CD14-positive monocyte (primary cell): ENCODE measurements around the gene CHD6. TPM values are rescaled to one million over a fixed set of nuclear protein-coding genes. Genes with fewer than 3 reads are reported as not detected.

ENCODE experiments used
- DNase-seq, 3 donors: peaks; one replicate each; pipeline ENCODE4 v3.0.0-alpha.2; 2011 to 2022
- H2AFZ ChIP-seq: 2 replicates; pipeline ENCODE4 v1.6.0; 2012; ENCODE audit warnings: mild to moderate bottlenecking, low read depth, low read length, inconsistent platforms; ENCODE audit not compliant: insufficient read depth, poor library complexity, severe bottlenecking
- H3K27ac ChIP-seq, 2 donors: 1 replicate in 1 of 2; 2 replicates in 1 of 2; pipeline ENCODE4 v1.5.1; 2012 to 2013; ENCODE audit warnings: low read length in 2 of 2, control low read depth in 1 of 2, inconsistent platforms in 1 of 2, low read depth in 1 of 2, mild to moderate bottlenecking in 1 of 2
- H3K27me3 ChIP-seq, 2 donors: one replicate each; pipeline versions ENCODE4 v1.6.0 to v1.6.1; 2011 to 2013; ENCODE audit warnings: low read length in 2 of 2; ENCODE audit not compliant: control insufficient read depth in 2 of 2, insufficient read depth in 2 of 2
- H3K36me3 ChIP-seq, 2 donors: replicated peaks in 1 of 2; 1 replicate in 1 of 2; 2 replicates in 1 of 2; pipeline versions ENCODE4 v1.5.1 to v1.6.1; 2012 to 2013; ENCODE audit warnings: low read length in 2 of 2, control low read depth in 1 of 2, inconsistent platforms in 1 of 2, mild to moderate bottlenecking in 1 of 2; ENCODE audit not compliant: insufficient read depth in 2 of 2, control insufficient read depth in 1 of 2
- H3K4me1 ChIP-seq, 2 donors: 1 replicate in 1 of 2; 2 replicates in 1 of 2; pipeline versions ENCODE4 v1.5.1 to v1.6.1; 2012 to 2013; ENCODE audit warnings: low read length in 2 of 2, control low read depth in 1 of 2, inconsistent platforms in 1 of 2, mild to moderate bottlenecking in 1 of 2, moderate library complexity in 1 of 2; ENCODE audit not compliant: insufficient read depth in 2 of 2, control insufficient read depth in 1 of 2
- H3K4me2 ChIP-seq: replicated peaks from 2 replicates; pipeline ENCODE3; 2012; ENCODE audit warnings: low read length, moderate library complexity, mild to moderate bottlenecking; ENCODE audit not compliant: poor library complexity, severe bottlenecking; ENCODE audit errors: extremely low read depth
- H3K4me3 ChIP-seq, 3 experiments: fragments of 200-600 bp in 1 of 3; sonication (generic) in 1 of 3; replicated peaks in 1 of 3; 1 replicate in 2 of 3; 2 replicates in 1 of 3; pipeline ENCODE4 v1.5.1; 2011 to 2013; ENCODE audit warnings: low read length in 3 of 3, mild to moderate bottlenecking in 3 of 3, control low read depth in 2 of 3, low read depth in 2 of 3, inconsistent platforms in 1 of 3, moderate library complexity in 1 of 3
- H3K79me2 ChIP-seq: 2 replicates; pipeline ENCODE4 v1.6.0; 2012; ENCODE audit warnings: mild to moderate bottlenecking, control low read depth, inconsistent platforms, low read length, moderate library complexity; ENCODE audit not compliant: insufficient read depth
- H3K9ac ChIP-seq: 2 replicates; pipeline ENCODE4 v1.6.0; 2017; ENCODE audit warnings: low read length, mild to moderate bottlenecking; ENCODE audit not compliant: insufficient read depth, poor library complexity, severe bottlenecking
- H3K9me3 ChIP-seq, 2 donors: replicated peaks in 1 of 2; 1 replicate in 1 of 2; 2 replicates in 1 of 2; pipeline versions ENCODE4 v1.5.1 to v1.6.1; 2012 to 2013; ENCODE audit warnings: low read length in 2 of 2, control low read depth in 1 of 2; ENCODE audit not compliant: control insufficient read depth in 1 of 2, insufficient read depth in 1 of 2
- H4K20me1 ChIP-seq: 2 replicates; pipeline ENCODE4 v1.6.0; 2012; ENCODE audit warnings: mild to moderate bottlenecking, low read length, control low read depth, moderate library complexity; ENCODE audit not compliant: insufficient read depth
- H3K27ac Mint-ChIP-seq, 7 donors: one replicate each; pipeline ENCODE4 v1.8.0; 2020; ENCODE audit warnings: mild to moderate bottlenecking in 7 of 7, mixed read lengths in 7 of 7, moderate library complexity in 6 of 7, inconsistent platforms in 2 of 7
- H3K27me3 Mint-ChIP-seq, 3 donors: one replicate each; pipeline ENCODE4 v1.8.0; 2021 to 2022; ENCODE audit warnings: low read depth in 3 of 3, mild to moderate bottlenecking in 3 of 3, mixed read lengths in 3 of 3, moderate library complexity in 3 of 3, inconsistent platforms in 1 of 3
- H3K36me3 Mint-ChIP-seq, 2 donors: one replicate each; pipeline ENCODE4 v1.8.0; 2020; ENCODE audit warnings: mixed read lengths in 2 of 2, inconsistent platforms in 1 of 2, mild to moderate bottlenecking in 1 of 2
- H3K4me1 Mint-ChIP-seq: one replicate; pipeline ENCODE4 v1.8.0; 2020; ENCODE audit warnings: mild to moderate bottlenecking, mixed read lengths
- H3K4me3 Mint-ChIP-seq, 2 donors: one replicate each; pipeline ENCODE4 v1.8.0; 2020; ENCODE audit warnings: mild to moderate bottlenecking in 2 of 2, mixed read lengths in 2 of 2, moderate library complexity in 1 of 2
- H3K9me3 Mint-ChIP-seq, 7 donors: one replicate each; pipeline ENCODE4 v1.8.0; 2020 to 2022; ENCODE audit warnings: mixed read lengths in 7 of 7, mild to moderate bottlenecking in 6 of 7, moderate library complexity in 6 of 7, inconsistent platforms in 2 of 7
- WGBS: methylation state at CpG from one replicate; pipeline ENCODE4 v1.1.5; 2013; ENCODE audit warnings: missing lambda C conversion rate; ENCODE audit not compliant: insufficient coverage; 5-methylcytosine and 5-hydroxymethylcytosine counted together
- intact Hi-C, 2 donors: fragments of 100-400 bp; cut with micrococcal nuclease; formaldehyde crosslinking; loops; one replicate each; pipeline versions ENCODE4 v1.15.0 to v1.15.1; 2023
- polyA plus RNA-seq, 3 donors: library from polyadenylated mRNA; depleted of rRNA in 1 of 3; unstranded in 2 of 3; stranded (reverse) in 1 of 3; fragments of 300-500 nt in 2 of 3; fragments of >200 nt in 1 of 3; fragmentation: Illumina TruSeq in 2 of 3; gene quantifications; 1 replicate in 2 of 3; 2 replicates in 1 of 3; pipeline ENCODE4 v1.2.3, GENCODE V29; 2012 to 2021
- TF ChIP-seq, protein P1 (sequence below): fragments of 200-600 bp; IDR thresholded peaks from one replicate; pipeline ENCODE4 v1.8.0; 2022; ENCODE audit warnings: antibody characterized with exemption, mild to moderate bottlenecking

The CHD6 gene
- polyA plus RNA-seq, 3 donors: 12.9 to 19.6 (median 13.0) TPM

DNA sequence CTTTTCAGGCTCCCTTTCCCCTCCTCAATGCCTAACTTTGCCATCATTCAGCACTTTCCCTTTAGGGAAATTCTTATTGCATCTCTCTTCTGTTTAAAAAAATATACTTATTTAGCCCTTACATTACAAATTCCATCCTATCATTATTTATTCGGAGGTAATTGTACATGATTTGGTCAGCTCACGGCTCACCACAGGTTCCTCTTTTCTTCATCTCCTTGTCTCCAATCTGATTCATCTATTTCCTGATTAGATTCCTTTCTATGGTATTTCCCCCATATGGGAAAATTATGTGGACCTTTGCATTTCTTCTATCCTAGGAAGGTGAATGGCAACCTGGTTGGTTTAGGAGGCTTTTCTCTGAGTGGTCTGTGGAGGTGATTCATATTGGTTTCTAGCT, 238.6 kb downstream of the CHD6 start:
- Histone ChIP-seq H3K4me2 (no peak overlapping the region), H3K27ac (no peak overlapping the region), H3K4me1 (peaks cover 19 to 20% of the 10 kb centered on the region in 2 donors), H3K9me3 (no peaks in the 10 kb centered on the region), H4K20me1 (no peaks in the 10 kb centered on the region), H3K4me3 (no peak overlapping the region), H3K27me3 (peaks cover 0 to 16% of the 10 kb centered on the region in 2 donors), H3K9ac (no peak overlapping the region), H3K79me2 (no peaks in the 10 kb centered on the region), H3K36me3 (no peaks in the 10 kb centered on the region), H2AFZ (no peak overlapping the region)
- TF ChIP-seq, protein P1, sequence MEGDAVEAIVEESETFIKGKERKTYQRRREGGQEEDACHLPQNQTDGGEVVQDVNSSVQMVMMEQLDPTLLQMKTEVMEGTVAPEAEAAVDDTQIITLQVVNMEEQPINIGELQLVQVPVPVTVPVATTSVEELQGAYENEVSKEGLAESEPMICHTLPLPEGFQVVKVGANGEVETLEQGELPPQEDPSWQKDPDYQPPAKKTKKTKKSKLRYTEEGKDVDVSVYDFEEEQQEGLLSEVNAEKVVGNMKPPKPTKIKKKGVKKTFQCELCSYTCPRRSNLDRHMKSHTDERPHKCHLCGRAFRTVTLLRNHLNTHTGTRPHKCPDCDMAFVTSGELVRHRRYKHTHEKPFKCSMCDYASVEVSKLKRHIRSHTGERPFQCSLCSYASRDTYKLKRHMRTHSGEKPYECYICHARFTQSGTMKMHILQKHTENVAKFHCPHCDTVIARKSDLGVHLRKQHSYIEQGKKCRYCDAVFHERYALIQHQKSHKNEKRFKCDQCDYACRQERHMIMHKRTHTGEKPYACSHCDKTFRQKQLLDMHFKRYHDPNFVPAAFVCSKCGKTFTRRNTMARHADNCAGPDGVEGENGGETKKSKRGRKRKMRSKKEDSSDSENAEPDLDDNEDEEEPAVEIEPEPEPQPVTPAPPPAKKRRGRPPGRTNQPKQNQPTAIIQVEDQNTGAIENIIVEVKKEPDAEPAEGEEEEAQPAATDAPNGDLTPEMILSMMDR: no peak
- no CpG with 5 or more reads among the region's 2 CpGs for WGBS
- H3K4me3 Mint-ChIP-seq: peak overlapping the region in 1 of 2 donors; percentile 21
- DNase-seq: peak in 2 of 3 donors; percentile 13 to 24
- intact Hi-C loops: no loop called here
- peaks cover 25% of the 10 kb centered on the region for H3K4me1 Mint-ChIP-seq
- no peak overlapping the region for H3K27ac Mint-ChIP-seq
- H3K36me3 Mint-ChIP-seq: no peaks in the 10 kb centered on the region
- H3K9me3 Mint-ChIP-seq: peaks cover 0 to 6% (median 2%) of the 10 kb centered on the region in 7 donors
- H3K27me3 Mint-ChIP-seq: peaks cover 38 to 54% (median 45%) of the 10 kb centered on the region in 3 donors

DNA sequence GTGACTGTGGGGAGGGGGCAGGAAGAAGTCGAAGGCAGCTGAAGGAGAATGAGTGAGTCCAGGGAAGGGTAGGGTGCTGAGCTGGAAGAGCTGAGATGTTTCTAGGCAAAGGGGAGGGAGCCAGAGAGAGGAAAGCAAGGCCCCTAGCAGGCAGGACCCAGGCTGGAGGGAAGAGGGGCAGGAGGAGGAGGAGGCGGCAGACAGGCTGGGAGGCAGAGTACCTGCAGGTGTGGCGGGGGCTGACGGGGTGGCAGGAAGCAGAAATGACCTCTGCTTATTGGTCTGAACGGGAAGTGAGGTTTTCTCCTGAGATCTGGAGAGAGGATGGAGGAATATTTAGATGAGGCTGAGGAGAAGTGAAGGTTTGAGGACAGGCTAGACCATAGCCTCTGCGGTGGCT, 240.9 kb downstream of the CHD6 start:
- Histone ChIP-seq H4K20me1 (no peaks in the 10 kb centered on the region), H3K9me3 (peaks cover 2 to 4% of the 10 kb centered on the region in 2 donors), H3K79me2 (no peaks in the 10 kb centered on the region), H3K4me2 (no peak overlapping the region), H3K27me3 (peaks cover 0 to 21% of the 10 kb centered on the region in 2 donors), H3K4me3 (no peak overlapping the region), H3K4me1 (peaks cover 19 to 20% of the 10 kb centered on the region in 2 donors), H2AFZ (no peak overlapping the region), H3K27ac (no peak overlapping the region), H3K9ac (no peak overlapping the region), H3K36me3 (no peaks in the 10 kb centered on the region)
- WGBS: 23% methylated on average over 6 of the region's 6 CpGs
- H3K36me3 Mint-ChIP-seq: no peaks in the 10 kb centered on the region
- DNase-seq: no peak
- H3K4me1 Mint-ChIP-seq: peaks cover 25% of the 10 kb centered on the region
- H3K4me3 Mint-ChIP-seq: peak overlapping the region in 1 of 2 donors; percentile 44
- TF ChIP-seq, protein P1: no peak
- peaks cover 46 to 62% (median 53%) of the 10 kb centered on the region in 3 donors for H3K27me3 Mint-ChIP-seq
- H3K27ac Mint-ChIP-seq: no peak overlapping the region
- intact Hi-C loops: no loop called here
- H3K9me3 Mint-ChIP-seq: peaks cover 0 to 14% (median 6%) of the 10 kb centered on the region in 7 donors
